ENCODE results near the gene TCTN2.
A peak's percentile ranks its signal among the peaks of the same experiment; 100 is the strongest.

TCTN2 gene

GRCh38 chr12:123690191-123690840, 19.4 kb downstream of the TCTN2 start:
- DNase-seq: no peak

GRCh38 chr12:123696207-123696606, 25.3 kb downstream of the TCTN2 start:
- DNase-seq: no peak

GRCh38 chr12:123696646-123697045, 25.7 kb downstream of the TCTN2 start:
- DNase-seq: no peak

GRCh38 chr12:123705935-123706334, 35.0 kb downstream of the TCTN2 start:
- no peak for DNase-seq

GRCh38 chr12:123707466-123707865, 36.6 kb downstream of the TCTN2 start:
- DNase-seq: no peak

GRCh38 chr12:123712780-123713319, 41.9 kb downstream of the TCTN2 start:
- DNase-seq: no peak

- DNase-seq: no peak
These were observed 42.5 kb downstream of the TCTN2 start for GRCh38 chr12:123713398-123713797.

GRCh38 chr12:123713823-123714585, 43.1 kb downstream of the TCTN2 start:
- peak; percentile 7 for DNase-seq

- no peak for DNase-seq
These were observed 44.3 kb downstream of the TCTN2 start for GRCh38 chr12:123715195-123715594.

GRCh38 chr12:123717350-123717749, 46.4 kb downstream of the TCTN2 start:
- no peak for DNase-seq

GRCh38 chr12:123720141-123720814, 49.4 kb downstream of the TCTN2 start:
- DNase-seq: no peak

- DNase-seq: no peak
These were observed 50.3 kb downstream of the TCTN2 start for GRCh38 chr12:123721245-123721644.

- DNase-seq: no peak
These were observed 52.1 kb downstream of the TCTN2 start for GRCh38 chr12:123723011-123723410.

GRCh38 chr12:123723765-123724164, 52.9 kb downstream of the TCTN2 start:
- peak; percentile 15 for DNase-seq

- no peak for DNase-seq
These were observed 55.3 kb downstream of the TCTN2 start for GRCh38 chr12:123726244-123726643.

GRCh38 chr12:123726962-123727361, 56.0 kb downstream of the TCTN2 start:
- no peak for DNase-seq

- no peak for DNase-seq
These were observed 57.0 kb downstream of the TCTN2 start for GRCh38 chr12:123727878-123728277.

- DNase-seq: no peak
These were observed 60.7 kb downstream of the TCTN2 start for GRCh38 chr12:123731596-123731995.

- no peak for DNase-seq
These were observed 61.3 kb downstream of the TCTN2 start for GRCh38 chr12:123732251-123732650.

GRCh38 chr12:123733229-123733628, 62.3 kb downstream of the TCTN2 start:
- DNase-seq: no peak

- DNase-seq: no peak
These were observed 63.4 kb downstream of the TCTN2 start for GRCh38 chr12:123734268-123734667.

GRCh38 chr12:123741937-123742572, 71.1 kb downstream of the TCTN2 start:
- DNase-seq: peak; percentile 37

- no peak for DNase-seq
These were observed 72.1 kb downstream of the TCTN2 start for GRCh38 chr12:123743002-123743401.

Data from CD4-positive, alpha-beta T cell treated with Interleukin-10 for 1 hour (primary cell).